WTC11 (cell line): ENCODE measurements around the gene REPIN1. TPM values are rescaled to one million over a fixed set of nuclear protein-coding genes. Genes with fewer than 3 reads are reported as not detected.
A peak's percentile ranks its signal among the peaks of the same experiment; 100 is the strongest.

Experiments used
- CREB1 ChIP-seq: sonication (generic); formaldehyde crosslinking; IDR thresholded peaks from 2 replicates; pipeline ENCODE4 v1.8.0; 2023; ENCODE audit warnings: mild to moderate bottlenecking, missing genetic modification reagents
- E2F1 ChIP-seq: sonication (generic); formaldehyde crosslinking; IDR thresholded peaks from 2 replicates; pipeline ENCODE4 v1.8.0; 2022; ENCODE audit warnings: mild to moderate bottlenecking, missing genetic modification reagents
- ELF4 ChIP-seq: sonication (generic); formaldehyde crosslinking; IDR thresholded peaks from 2 replicates; pipeline ENCODE4 v1.8.1; 2022; ENCODE audit warnings: low read depth, mild to moderate bottlenecking, moderate library complexity, missing genetic modification reagents
- ETV6 ChIP-seq: sonication (generic); formaldehyde crosslinking; IDR thresholded peaks from 2 replicates; pipeline ENCODE4 v1.8.1; 2022; ENCODE audit warnings: mild to moderate bottlenecking, missing genetic modification reagents
- FOXK1 ChIP-seq: sonication (generic); formaldehyde crosslinking; IDR thresholded peaks from 2 replicates; pipeline ENCODE4 v1.8.0; 2022; ENCODE audit warnings: mild to moderate bottlenecking, moderate library complexity, missing genetic modification reagents
- FOXP4 ChIP-seq: sonication (generic); formaldehyde crosslinking; IDR thresholded peaks from 2 replicates; pipeline ENCODE4 v1.8.0; 2022; ENCODE audit warnings: mild to moderate bottlenecking, missing genetic modification reagents
- IRF1 ChIP-seq: sonication (generic); formaldehyde crosslinking; IDR thresholded peaks from 2 replicates; pipeline ENCODE4 v1.8.0; 2023; ENCODE audit warnings: missing genetic modification reagents
- NFYB ChIP-seq: sonication (generic); formaldehyde crosslinking; conservative IDR thresholded peaks from 2 replicates; pipeline ENCODE4 v1.8.0; 2022; ENCODE audit warnings: low read depth, missing genetic modification reagents
- RORB ChIP-seq: fragments of 250-450 bp; sonication (Bioruptor Pico); IDR thresholded peaks from 2 replicates; pipeline ENCODE4 v1.9.0; 2021; ENCODE audit warnings: mild to moderate bottlenecking
- TEAD1 ChIP-seq: sonication (generic); formaldehyde crosslinking; IDR thresholded peaks from 2 replicates; pipeline ENCODE4 v1.8.0; 2022; ENCODE audit warnings: mild to moderate bottlenecking, missing genetic modification reagents
- TEAD4 ChIP-seq: sonication (generic); formaldehyde crosslinking; IDR thresholded peaks from 2 replicates; pipeline ENCODE4 v1.8.0; 2022; ENCODE audit warnings: mild to moderate bottlenecking, missing genetic modification reagents
- ZBTB21 ChIP-seq: sonication (generic); formaldehyde crosslinking; IDR thresholded peaks from 2 replicates; pipeline ENCODE4 v1.8.1; 2023; ENCODE audit warnings: mild to moderate bottlenecking, missing genetic modification reagents, borderline replicate concordance
- ZNF121 ChIP-seq: sonication (generic); formaldehyde crosslinking; IDR thresholded peaks from 2 replicates; pipeline ENCODE4 v1.8.0; 2023; ENCODE audit warnings: missing genetic modification reagents
- ZNF219 ChIP-seq: sonication (generic); formaldehyde crosslinking; IDR thresholded peaks from 2 replicates; pipeline ENCODE4 v1.8.0; 2023; ENCODE audit warnings: missing genetic modification reagents, mild to moderate bottlenecking, borderline replicate concordance
- ZNF263 ChIP-seq: sonication (generic); formaldehyde crosslinking; IDR thresholded peaks from 2 replicates; pipeline ENCODE4 v1.8.1; 2022; ENCODE audit warnings: low read depth, mild to moderate bottlenecking, moderate library complexity, missing genetic modification reagents
- ZNF281 ChIP-seq: sonication (generic); formaldehyde crosslinking; IDR thresholded peaks from 2 replicates; pipeline ENCODE4 v1.8.0; 2023; ENCODE audit warnings: mild to moderate bottlenecking, missing genetic modification reagents
- ZNF317 ChIP-seq: sonication (generic); formaldehyde crosslinking; IDR thresholded peaks from 2 replicates; pipeline ENCODE4 v1.8.1; 2023; ENCODE audit warnings: low read depth, mild to moderate bottlenecking, moderate library complexity, missing genetic modification reagents, borderline replicate concordance
- ZNF423 ChIP-seq: fragments of 250-450 bp; sonication (Bioruptor Pico); IDR thresholded peaks from 2 replicates; pipeline ENCODE4 v2.1.2; 2022; ENCODE audit warnings: mild to moderate bottlenecking, moderate library complexity
- total RNA-seq: library from RNA; stranded (reverse); gene quantifications from 3 replicates; pipeline ENCODE4 v1.2.3, GENCODE V29; 2021
- TF ChIP-seq, protein P1 (sequence below): sonication (generic); formaldehyde crosslinking; IDR thresholded peaks from 2 replicates; pipeline ENCODE4 v1.8.0; 2023; ENCODE audit warnings: missing genetic modification reagents, mild to moderate bottlenecking, borderline replicate concordance
- TF ChIP-seq, protein P2 (sequence below): fragments of 200-600 bp; IDR thresholded peaks from 2 replicates; pipeline ENCODE4 v1.8.0; 2022; ENCODE audit warnings: antibody characterized with exemption
- TF ChIP-seq, protein P3 (sequence below): fragments of 250-450 bp; sonication (Bioruptor Pico); IDR thresholded peaks from 2 replicates; pipeline ENCODE4 v1.9.0; 2021; ENCODE audit warnings: mild to moderate bottlenecking
- TF ChIP-seq, protein P4 (sequence below): sonication (generic); formaldehyde crosslinking; IDR thresholded peaks from 2 replicates; pipeline ENCODE4 v1.8.1; 2022; ENCODE audit warnings: mild to moderate bottlenecking, moderate library complexity, missing genetic modification reagents

REPIN1 gene
- total RNA-seq, 1 experiment from 2014 or later, result 130 TPM

DNA sequence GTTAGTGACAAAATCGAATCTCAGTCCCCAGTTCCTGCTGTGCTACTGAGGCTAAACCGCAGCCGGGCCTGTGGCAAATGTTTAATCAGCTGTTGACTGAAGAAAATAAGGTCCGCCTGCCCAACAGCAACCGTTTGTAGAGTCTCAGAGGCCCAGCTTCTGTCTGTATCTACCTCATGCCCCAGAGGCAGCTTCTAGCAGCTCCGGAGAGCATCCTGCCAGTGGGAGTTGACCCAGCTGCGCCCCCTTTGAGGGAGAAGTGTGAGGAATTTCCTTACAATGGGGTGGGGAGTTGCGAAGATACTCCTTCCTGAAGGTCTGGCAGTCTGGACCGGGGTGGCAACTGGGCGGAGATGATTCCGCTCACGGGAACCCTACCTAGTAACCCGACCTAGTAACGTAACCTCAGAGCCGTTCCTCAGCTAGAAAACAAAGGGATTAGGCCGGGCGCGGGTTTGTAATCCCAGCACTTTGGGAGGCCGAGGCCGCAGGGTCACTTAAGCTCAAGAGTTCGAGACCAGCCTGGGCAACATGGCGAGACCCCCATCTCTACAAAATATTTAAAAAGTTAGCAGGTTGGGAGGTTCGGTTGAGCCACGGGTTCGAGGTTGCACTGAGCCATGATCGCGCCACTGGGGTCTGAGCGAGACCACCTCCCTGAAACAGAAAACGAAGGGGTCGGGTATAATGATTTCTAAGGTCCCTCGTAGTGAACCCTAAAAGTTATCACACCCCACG, 9.7 kb downstream of the REPIN1 start (continued):
- TF ChIP-seq, protein P1, sequence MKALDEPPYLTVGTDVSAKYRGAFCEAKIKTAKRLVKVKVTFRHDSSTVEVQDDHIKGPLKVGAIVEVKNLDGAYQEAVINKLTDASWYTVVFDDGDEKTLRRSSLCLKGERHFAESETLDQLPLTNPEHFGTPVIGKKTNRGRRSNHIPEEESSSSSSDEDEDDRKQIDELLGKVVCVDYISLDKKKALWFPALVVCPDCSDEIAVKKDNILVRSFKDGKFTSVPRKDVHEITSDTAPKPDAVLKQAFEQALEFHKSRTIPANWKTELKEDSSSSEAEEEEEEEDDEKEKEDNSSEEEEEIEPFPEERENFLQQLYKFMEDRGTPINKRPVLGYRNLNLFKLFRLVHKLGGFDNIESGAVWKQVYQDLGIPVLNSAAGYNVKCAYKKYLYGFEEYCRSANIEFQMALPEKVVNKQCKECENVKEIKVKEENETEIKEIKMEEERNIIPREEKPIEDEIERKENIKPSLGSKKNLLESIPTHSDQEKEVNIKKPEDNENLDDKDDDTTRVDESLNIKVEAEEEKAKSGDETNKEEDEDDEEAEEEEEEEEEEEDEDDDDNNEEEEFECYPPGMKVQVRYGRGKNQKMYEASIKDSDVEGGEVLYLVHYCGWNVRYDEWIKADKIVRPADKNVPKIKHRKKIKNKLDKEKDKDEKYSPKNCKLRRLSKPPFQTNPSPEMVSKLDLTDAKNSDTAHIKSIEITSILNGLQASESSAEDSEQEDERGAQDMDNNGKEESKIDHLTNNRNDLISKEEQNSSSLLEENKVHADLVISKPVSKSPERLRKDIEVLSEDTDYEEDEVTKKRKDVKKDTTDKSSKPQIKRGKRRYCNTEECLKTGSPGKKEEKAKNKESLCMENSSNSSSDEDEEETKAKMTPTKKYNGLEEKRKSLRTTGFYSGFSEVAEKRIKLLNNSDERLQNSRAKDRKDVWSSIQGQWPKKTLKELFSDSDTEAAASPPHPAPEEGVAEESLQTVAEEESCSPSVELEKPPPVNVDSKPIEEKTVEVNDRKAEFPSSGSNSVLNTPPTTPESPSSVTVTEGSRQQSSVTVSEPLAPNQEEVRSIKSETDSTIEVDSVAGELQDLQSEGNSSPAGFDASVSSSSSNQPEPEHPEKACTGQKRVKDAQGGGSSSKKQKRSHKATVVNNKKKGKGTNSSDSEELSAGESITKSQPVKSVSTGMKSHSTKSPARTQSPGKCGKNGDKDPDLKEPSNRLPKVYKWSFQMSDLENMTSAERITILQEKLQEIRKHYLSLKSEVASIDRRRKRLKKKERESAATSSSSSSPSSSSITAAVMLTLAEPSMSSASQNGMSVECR (CRISPR knock-in tag), result peak; percentile 38; the same call in 1 of the 2 replicates
- TF ChIP-seq FOXP4 (no peak), TEAD4 (peak; percentile 7; the same call in 1 of the 2 replicates), E2F1 (CRISPR knock-in tag) (peak; percentile 62; the same call in 1 of the 2 replicates), ZBTB21 (CRISPR knock-in tag) (no peak), ZNF423 (CRISPR knock-in tag) (no peak), IRF1 (CRISPR knock-in tag) (no peak), ZNF219 (CRISPR knock-in tag) (no peak), TEAD1 (CRISPR knock-in tag) (peak; percentile 76; the same call in 1 of the 2 replicates), ZNF317 (no peak), NFYB (CRISPR knock-in tag) (no peak), ZNF121 (CRISPR knock-in tag) (peak; percentile 81; the same call in 1 of the 2 replicates), ELF4 (CRISPR knock-in tag) (no peak), FOXK1 (0 out of 2 replicates have a peak, but pooled peaks have one; percentile 20), ETV6 (peak; percentile 74), CREB1 (CRISPR knock-in tag) (no peak), RORB (CRISPR knock-in tag) (no peak), ZNF263 (CRISPR knock-in tag) (no peak), ZNF281 (CRISPR knock-in tag) (peak; percentile 60; the same call in 1 of the 2 replicates)
- TF ChIP-seq, protein P2, sequence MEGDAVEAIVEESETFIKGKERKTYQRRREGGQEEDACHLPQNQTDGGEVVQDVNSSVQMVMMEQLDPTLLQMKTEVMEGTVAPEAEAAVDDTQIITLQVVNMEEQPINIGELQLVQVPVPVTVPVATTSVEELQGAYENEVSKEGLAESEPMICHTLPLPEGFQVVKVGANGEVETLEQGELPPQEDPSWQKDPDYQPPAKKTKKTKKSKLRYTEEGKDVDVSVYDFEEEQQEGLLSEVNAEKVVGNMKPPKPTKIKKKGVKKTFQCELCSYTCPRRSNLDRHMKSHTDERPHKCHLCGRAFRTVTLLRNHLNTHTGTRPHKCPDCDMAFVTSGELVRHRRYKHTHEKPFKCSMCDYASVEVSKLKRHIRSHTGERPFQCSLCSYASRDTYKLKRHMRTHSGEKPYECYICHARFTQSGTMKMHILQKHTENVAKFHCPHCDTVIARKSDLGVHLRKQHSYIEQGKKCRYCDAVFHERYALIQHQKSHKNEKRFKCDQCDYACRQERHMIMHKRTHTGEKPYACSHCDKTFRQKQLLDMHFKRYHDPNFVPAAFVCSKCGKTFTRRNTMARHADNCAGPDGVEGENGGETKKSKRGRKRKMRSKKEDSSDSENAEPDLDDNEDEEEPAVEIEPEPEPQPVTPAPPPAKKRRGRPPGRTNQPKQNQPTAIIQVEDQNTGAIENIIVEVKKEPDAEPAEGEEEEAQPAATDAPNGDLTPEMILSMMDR, result no peak
- TF ChIP-seq, protein P3, sequence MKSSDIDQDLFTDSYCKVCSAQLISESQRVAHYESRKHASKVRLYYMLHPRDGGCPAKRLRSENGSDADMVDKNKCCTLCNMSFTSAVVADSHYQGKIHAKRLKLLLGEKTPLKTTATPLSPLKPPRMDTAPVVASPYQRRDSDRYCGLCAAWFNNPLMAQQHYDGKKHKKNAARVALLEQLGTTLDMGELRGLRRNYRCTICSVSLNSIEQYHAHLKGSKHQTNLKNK (CRISPR knock-in tag), result no peak
- TF ChIP-seq, protein P4, sequence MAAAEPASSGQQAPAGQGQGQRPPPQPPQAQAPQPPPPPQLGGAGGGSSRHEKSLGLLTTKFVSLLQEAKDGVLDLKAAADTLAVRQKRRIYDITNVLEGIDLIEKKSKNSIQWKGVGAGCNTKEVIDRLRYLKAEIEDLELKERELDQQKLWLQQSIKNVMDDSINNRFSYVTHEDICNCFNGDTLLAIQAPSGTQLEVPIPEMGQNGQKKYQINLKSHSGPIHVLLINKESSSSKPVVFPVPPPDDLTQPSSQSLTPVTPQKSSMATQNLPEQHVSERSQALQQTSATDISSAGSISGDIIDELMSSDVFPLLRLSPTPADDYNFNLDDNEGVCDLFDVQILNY, result no peak
- TF ChIP-seq, all 79 proteins: peak for 11
